ENCODE data around the gene TCERG1L. TPM values are rescaled to one million over a fixed set of nuclear protein-coding genes. Genes with fewer than 3 reads are reported as not detected.
A peak's percentile ranks its signal among the peaks of the same experiment; 100 is the strongest.
"Not testable (repeated sequence)": the region's sequence is repeated elsewhere in the genome, so short reads cannot be mapped to it uniquely, and the experiment has no call there.

Gene TCERG1L
- total RNA-seq, 2 donors from 2014 or later, result 0.45 to 0.68 TPM

GRCh38 chr10:131086094-131086493 is 225.4 kb downstream of the TCERG1L start:
- Mint-ChIP-seq H3K9me3 (no peaks in the 10 kb centered on the region), H3K36me3 (peaks cover 0 to 4% of the 10 kb centered on the region in 2 donors), H3K27ac (peak overlapping the region in 1 of 2 donors; percentile 52)
- no peak for DNase-seq (ENCODE audit: low spot score in 2 of 2)
- peak in 1 of 2 donors; percentile 2 for ATAC-seq

- ATAC-seq, result peak in 1 of 2 donors; percentile 4
- H3K9me3 Mint-ChIP-seq, result no peaks in the 10 kb centered on the region
- peak overlapping the region in 1 of 2 donors; percentile 52 for H3K27ac Mint-ChIP-seq
- H3K36me3 Mint-ChIP-seq, result peaks cover 0 to 4% of the 10 kb centered on the region in 2 donors
- peak in 1 of 2 donors; percentile 53 for DNase-seq (ENCODE audit: low spot score in 2 of 2)
Measured at GRCh38 chr10:131085091-131085860, 226.2 kb downstream of the TCERG1L start.

- ATAC-seq (peak in 1 of 2 donors; percentile 32), DNase-seq (ENCODE audit: low spot score in 2 of 2) (peak in 1 of 2 donors; percentile 56)
- no peaks in the 10 kb centered on the region for H3K9me3 Mint-ChIP-seq
- peak overlapping the region in 1 of 2 donors; percentile 52 for H3K27ac Mint-ChIP-seq
- peaks cover 0 to 4% of the 10 kb centered on the region in 2 donors for H3K36me3 Mint-ChIP-seq
Measured at GRCh38 chr10:131084791-131085090, 226.8 kb downstream of the TCERG1L start.

- DNase-seq (ENCODE audit: low spot score in 2 of 2) (no peak), ATAC-seq (no peak)
- H3K36me3 Mint-ChIP-seq, result peaks cover 0 to 4% of the 10 kb centered on the region in 2 donors
- peak overlapping the region in 1 of 2 donors; percentile 78 for H3K27ac Mint-ChIP-seq
- no peaks in the 10 kb centered on the region for H3K9me3 Mint-ChIP-seq
Measured at GRCh38 chr10:131083915-131084790, 227.4 kb downstream of the TCERG1L start.

- H3K36me3 Mint-ChIP-seq, result peaks cover 0 to 4% of the 10 kb centered on the region in 2 donors
- H3K9me3 Mint-ChIP-seq, result no peaks in the 10 kb centered on the region
- ATAC-seq, result peak; percentile 57 to 70
- DNase-seq (ENCODE audit: low spot score in 2 of 2), result peak in 1 of 2 donors; percentile 31
- peak overlapping the region in 1 of 2 donors; percentile 78 for H3K27ac Mint-ChIP-seq
Measured at GRCh38 chr10:131082991-131083481, 228.5 kb downstream of the TCERG1L start.

GRCh38 chr10:131082201-131082850 is 229.2 kb downstream of the TCERG1L start:
- H3K9me3 Mint-ChIP-seq, result no peaks in the 10 kb centered on the region
- H3K27ac Mint-ChIP-seq, result peak overlapping the region in 1 of 2 donors; percentile 83
- ATAC-seq, result no peak

GRCh38 chr10:131081786-131082185 is 229.7 kb downstream of the TCERG1L start:
- ATAC-seq (no peak), DNase-seq (ENCODE audit: low spot score in 2 of 2) (no peak)
- Mint-ChIP-seq H3K36me3 (peaks cover 0 to 4% of the 10 kb centered on the region in 2 donors), H3K9me3 (no peaks in the 10 kb centered on the region), H3K27ac (peak overlapping the region; percentile 83 to 91)

More at GRCh38 chr10:131082201-131082850, 229.2 kb downstream of the TCERG1L start:
- no peak for DNase-seq (ENCODE audit: low spot score in 2 of 2)
- peaks cover 0 to 4% of the 10 kb centered on the region in 2 donors for H3K36me3 Mint-ChIP-seq

GRCh38 chr10:131081376-131081775 is 230.1 kb downstream of the TCERG1L start:
- ATAC-seq (peak; percentile 43 to 86), DNase-seq (ENCODE audit: low spot score in 2 of 2) (peak in 1 of 2 donors; percentile 50)
- Mint-ChIP-seq H3K9me3 (no peaks in the 10 kb centered on the region), H3K27ac (peak overlapping the region; percentile 83 to 91), H3K36me3 (peaks cover 0 to 4% of the 10 kb centered on the region in 2 donors)

GRCh38 chr10:131080571-131080970 is 230.9 kb downstream of the TCERG1L start:
- Mint-ChIP-seq H3K27ac (peak overlapping the region; percentile 9 to 83), H3K9me3 (no peaks in the 10 kb centered on the region), H3K36me3 (peaks cover 0 to 3% of the 10 kb centered on the region in 2 donors)
- DNase-seq (ENCODE audit: low spot score in 2 of 2), result no peak
- no peak for ATAC-seq

- Mint-ChIP-seq H3K36me3 (no peaks in the 10 kb centered on the region), H3K27ac (no peak overlapping the region), H3K9me3 (no peaks in the 10 kb centered on the region)
- no peak for ATAC-seq
- no peak for DNase-seq (ENCODE audit: low spot score in 2 of 2)
Measured at GRCh38 chr10:131079314-131079713, 232.2 kb downstream of the TCERG1L start.

GRCh38 chr10:131078882-131079280 is 232.6 kb downstream of the TCERG1L start:
- not testable (repeated sequence) for DNase-seq (ENCODE audit: low spot score in 2 of 2); H3K9me3 Mint-ChIP-seq; H3K36me3 Mint-ChIP-seq; H3K27ac Mint-ChIP-seq; ATAC-seq

GRCh38 chr10:131078131-131078881 is 233.2 kb downstream of the TCERG1L start:
- no peak for DNase-seq (ENCODE audit: low spot score in 2 of 2)
- peak in 1 of 2 donors; percentile 45 for ATAC-seq
- Mint-ChIP-seq H3K9me3 (no peaks in the 10 kb centered on the region), H3K27ac (no peak overlapping the region), H3K36me3 (no peaks in the 10 kb centered on the region)

- ATAC-seq, result no peak
- no peak for DNase-seq (ENCODE audit: low spot score in 2 of 2)
- H3K27ac Mint-ChIP-seq, result no peak overlapping the region
- H3K36me3 Mint-ChIP-seq, result no peaks in the 10 kb centered on the region
- no peaks in the 10 kb centered on the region for H3K9me3 Mint-ChIP-seq
Measured at GRCh38 chr10:131077724-131078123, 233.8 kb downstream of the TCERG1L start.

GRCh38 chr10:131077031-131077430 is 234.5 kb downstream of the TCERG1L start:
- no peaks in the 10 kb centered on the region for H3K36me3 Mint-ChIP-seq
- ATAC-seq, result no peak

GRCh38 chr10:131076356-131076755 is 235.2 kb downstream of the TCERG1L start:
- H3K27ac Mint-ChIP-seq, result no peak overlapping the region
- H3K36me3 Mint-ChIP-seq, result no peaks in the 10 kb centered on the region
- H3K9me3 Mint-ChIP-seq, result no peaks in the 10 kb centered on the region
- ATAC-seq (no peak), DNase-seq (ENCODE audit: low spot score in 2 of 2) (no peak)

More at GRCh38 chr10:131077031-131077430, 234.5 kb downstream of the TCERG1L start:
- Mint-ChIP-seq H3K27ac (no peak overlapping the region), H3K9me3 (no peaks in the 10 kb centered on the region)
- DNase-seq (ENCODE audit: low spot score in 2 of 2), result no peak
